Colon (tissue), 2 donors: Measurements from ENCODE around the gene VASP.

Source experiments
- FAIRE-seq: peaks from 2 replicates; lab custom pipeline; 2012; peaks lifted over from hg19 to GRCh38; lab: Jason Lieb, UNC
- donor health status: control.
- donor health status: control.

The VASP gene

DNA sequence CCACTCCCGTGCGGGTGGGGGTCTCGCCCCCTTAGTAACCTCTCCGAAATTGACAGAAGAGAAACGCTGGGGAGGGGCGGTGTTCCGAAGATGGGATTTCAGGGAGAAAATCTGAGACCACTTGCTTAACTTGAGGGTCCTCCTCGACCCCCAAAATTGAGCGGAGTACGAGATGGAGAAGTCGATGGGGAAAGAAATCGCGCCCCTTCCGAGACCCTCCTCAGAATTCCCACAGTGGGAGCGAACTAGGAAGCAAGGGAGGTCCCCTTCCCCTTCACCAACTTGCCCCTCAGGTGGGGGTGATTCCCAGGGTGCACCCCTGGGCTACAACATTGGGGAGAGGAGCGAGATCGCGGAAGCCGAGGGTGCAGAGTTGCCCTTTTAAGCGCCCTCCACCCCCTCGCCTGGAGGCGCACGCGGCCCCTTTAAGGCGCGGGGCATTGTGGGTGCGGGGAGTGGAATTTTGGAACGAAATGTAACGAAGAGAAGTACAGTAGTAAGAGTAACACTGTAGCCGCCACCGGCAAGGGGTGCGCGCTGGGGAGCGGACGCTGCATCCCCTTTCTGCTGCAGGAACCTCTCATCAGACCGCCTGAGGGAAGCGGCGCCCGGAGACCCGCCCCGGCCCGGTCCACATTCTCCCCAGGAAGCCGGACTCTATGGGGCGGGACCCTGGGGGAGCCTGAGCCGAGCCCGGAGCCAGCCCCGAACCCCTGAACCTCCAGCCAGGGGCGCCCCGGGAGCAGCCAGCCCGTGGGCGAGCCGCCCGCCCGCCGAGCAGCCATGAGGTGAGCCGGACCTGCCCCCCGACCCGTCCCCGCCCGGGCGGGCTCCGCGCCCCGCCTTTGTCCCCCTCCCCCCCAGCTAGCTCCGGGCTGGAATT lies at the start of gene VASP:
TSS of gene VASP (plus strand) at position 491 of the 883 bp plus-strand sequence. CDS start at position 784, 293 bp downstream.
- no peak for FAIRE-seq

DNA sequence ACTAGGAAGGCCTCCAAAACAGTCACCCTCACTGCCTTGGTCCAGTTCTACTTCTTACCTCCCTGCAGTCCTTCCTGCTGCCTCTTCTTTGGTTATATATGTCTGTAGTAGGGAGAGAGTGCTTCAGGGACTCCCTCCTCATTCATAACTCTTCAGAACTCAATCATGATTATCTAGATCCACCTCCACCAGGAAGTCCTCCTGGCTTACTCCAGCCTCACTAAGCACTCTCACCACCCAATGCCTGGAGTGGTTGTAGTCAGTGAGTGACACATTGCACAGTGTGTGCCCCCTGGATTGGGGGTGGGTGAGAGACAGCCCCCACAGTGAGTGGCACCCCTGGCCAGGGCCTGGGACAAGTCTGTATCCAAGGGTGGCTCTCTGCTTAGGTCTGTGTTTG lies 49.5 kb upstream of the VASP start:
- FAIRE-seq = no peak

GRCh38 chr19:45460807-45461347 lies 46.4 kb upstream of the VASP start:
- FAIRE-seq = no peak

- no peak for FAIRE-seq
These were observed 45.1 kb upstream of the VASP start for GRCh38 chr19:45462174-45462573.

DNA sequence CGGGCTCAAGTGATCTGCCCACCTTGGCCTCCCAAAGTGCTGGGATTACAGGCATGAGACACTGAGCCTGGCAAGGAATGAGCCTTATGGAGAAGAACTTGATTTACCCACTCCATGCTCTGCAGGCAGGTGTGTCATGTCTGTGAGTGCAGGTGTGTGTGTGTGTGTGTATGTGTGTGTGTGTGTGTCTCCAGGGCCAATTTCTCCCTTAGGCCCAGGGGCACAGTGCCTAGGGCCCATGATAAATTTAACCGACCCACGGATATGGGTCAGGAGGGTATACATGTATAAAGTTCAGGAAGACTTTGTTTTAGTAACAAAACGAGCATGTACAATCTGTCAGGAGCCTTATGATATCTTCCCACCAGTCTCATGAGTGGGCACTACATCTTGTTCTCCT lies 44.0 kb upstream of the VASP start:
- FAIRE-seq = no peak

GRCh38 chr19:45464274-45464673 lies 43.0 kb upstream of the VASP start:
- FAIRE-seq = no peak

GRCh38 chr19:45464852-45465441 lies 42.3 kb upstream of the VASP start:
- no peak for FAIRE-seq

DNA sequence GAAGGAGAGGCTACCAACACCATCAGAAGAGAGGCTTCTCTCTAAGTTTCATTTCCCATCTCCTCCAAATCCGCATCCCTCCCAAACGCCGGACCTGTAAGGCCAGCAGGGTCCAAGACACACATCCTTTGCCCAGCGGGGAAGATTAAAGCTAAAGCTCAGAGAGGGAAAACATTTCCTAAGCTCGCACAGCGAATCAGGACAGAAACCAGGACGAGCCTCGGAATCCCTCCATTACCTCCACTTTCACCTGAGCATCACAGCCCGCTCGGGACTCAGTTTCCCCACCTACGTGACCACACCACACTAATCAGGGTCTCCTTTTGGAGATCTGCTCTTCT lies 40.2 kb upstream of the VASP start:
- FAIRE-seq = no peak

GRCh38 chr19:45467456-45468158 lies 39.7 kb upstream of the VASP start, which contains the start of gene FOSB:
FOSB (plus strand) TSS chr19:45467996; CDS start chr19:45468587, 591 bp downstream.
- FAIRE-seq = no peak

- no peak for FAIRE-seq
These were observed 39.1 kb upstream of the VASP start for GRCh38 chr19:45468159-45468651.

DNA sequence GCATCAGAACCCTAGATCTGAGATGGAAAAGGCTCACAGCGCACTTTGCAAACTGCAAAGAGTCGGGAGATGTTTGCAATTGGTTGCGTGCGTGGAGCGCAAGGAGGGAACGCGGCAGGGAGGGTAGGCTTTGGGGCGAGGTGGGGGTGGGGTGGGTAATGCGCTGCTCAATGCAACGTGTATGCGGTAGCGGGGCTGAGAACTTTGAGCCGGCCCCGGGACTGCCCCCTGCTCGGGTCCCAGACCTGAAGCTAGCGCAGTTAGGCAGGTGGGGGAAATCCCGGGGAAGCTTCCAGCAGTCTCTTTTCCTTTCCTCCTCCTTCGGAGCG lies 38.5 kb upstream of the VASP start:
- no peak for FAIRE-seq

GRCh38 chr19:45469132-45469944 lies 37.9 kb upstream of the VASP start:
- FAIRE-seq = no peak

DNA sequence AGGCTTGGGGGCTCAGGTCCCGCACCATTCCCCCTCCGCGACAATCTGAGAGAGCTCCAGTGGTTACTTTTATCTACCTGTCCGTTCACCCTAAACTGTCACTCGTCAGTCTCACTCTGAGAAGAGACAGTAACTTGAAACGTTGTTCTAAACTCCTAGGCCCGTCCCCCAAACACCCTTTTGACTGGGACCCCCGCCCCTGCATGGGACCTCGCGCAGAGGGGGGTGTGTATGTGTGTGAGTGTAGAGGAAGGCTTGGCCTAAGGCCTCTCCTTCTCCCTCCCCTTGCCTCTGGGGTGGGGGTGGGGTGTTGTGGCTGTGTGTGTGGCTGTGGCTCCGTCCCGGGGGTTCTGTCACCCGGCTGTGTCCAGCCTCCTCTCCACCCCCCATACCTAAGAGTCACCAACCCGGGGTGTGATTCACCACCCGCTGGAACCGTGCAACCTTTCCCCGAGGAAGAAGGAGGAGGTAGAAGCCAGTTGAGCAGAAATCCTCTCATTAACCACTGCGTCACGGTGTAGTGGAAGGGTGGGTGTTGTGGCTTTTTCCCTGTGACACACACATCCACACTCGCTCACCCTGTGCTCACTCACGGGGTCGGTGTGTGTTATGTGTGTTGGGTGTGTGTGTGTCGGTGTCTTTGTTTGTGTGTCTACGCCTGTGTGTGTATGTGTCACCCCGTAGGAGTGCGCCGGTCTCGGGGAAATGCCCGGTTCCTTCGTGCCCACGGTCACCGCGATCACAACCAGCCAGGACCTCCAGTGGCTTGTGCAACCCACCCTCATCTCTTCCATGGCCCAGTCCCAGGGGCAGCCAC lies 37.1 kb upstream of the VASP start:
- FAIRE-seq = no peak

DNA sequence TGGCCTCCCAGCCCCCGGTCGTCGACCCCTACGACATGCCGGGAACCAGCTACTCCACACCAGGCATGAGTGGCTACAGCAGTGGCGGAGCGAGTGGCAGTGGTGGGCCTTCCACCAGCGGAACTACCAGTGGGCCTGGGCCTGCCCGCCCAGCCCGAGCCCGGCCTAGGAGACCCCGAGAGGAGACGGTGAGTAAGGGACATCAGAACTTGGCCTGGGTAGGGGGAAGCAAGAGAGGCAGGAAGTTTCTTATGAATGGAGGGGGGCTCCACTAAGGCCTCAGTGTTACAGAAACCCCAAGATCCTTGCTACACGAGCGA lies 36.6 kb upstream of the VASP start:
- FAIRE-seq = no peak

GRCh38 chr19:45471111-45471930 lies 36.0 kb upstream of the VASP start:
- no peak for FAIRE-seq

- FAIRE-seq = no peak
These were observed 35.2 kb upstream of the VASP start for GRCh38 chr19:45471931-45472562.

DNA sequence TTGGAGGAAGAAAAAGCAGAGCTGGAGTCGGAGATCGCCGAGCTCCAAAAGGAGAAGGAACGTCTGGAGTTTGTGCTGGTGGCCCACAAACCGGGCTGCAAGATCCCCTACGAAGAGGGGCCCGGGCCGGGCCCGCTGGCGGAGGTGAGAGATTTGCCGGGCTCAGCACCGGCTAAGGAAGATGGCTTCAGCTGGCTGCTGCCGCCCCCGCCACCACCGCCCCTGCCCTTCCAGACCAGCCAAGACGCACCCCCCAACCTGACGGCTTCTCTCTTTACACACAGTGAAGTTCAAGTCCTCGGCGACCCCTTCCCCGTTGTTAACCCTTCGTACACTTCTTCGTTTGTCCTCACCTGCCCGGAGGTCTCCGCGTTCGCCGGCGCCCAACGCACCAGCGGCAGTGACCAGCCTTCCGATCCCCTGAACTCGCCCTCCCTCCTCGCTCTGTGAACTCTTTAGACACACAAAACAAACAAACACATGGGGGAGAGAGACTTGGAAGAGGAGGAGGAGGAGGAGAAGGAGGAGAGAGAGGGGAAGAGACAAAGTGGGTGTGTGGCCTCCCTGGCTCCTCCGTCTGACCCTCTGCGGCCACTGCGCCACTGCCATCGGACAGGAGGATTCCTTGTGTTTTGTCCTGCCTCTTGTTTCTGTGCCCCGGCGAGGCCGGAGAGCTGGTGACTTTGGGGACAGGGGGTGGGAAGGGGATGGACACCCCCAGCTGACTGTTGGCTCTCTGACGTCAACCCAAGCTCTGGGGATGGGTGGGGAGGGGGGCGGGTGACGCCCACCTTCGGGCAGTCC lies 34.5 kb upstream of the VASP start:
- no peak for FAIRE-seq

DNA sequence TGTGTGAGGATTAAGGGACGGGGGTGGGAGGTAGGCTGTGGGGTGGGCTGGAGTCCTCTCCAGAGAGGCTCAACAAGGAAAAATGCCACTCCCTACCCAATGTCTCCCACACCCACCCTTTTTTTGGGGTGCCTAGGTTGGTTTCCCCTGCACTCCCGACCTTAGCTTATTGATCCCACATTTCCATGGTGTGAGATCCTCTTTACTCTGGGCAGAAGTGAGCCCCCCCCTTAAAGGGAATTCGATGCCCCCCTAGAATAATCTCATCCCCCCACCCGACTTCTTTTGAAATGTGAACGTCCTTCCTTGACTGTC lies 34.0 kb upstream of the VASP start:
- FAIRE-seq = no peak
